Measurements from ENCODE around the gene ISM2.

The ISM2 gene

DNA sequence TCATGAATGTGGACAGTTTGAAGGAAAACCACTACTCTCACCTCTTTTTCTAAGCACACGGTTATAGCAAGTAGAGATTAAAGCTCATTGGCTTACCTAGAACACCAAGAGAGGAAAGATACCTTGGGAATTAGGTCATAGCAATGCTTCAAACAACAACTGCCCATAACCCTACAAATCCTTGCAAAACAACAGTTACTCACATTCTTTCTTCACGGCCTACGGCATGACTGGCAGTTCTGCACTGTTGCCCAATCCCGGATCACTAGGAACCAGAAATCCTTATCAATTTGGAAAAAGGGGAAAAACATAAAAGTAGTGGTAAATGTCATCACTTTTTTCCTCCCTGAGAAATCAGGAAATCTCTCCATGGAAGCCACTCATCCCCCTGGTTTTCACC, 9.6 kb upstream of the ISM2 start:
- no peak for DNase-seq (ENCODE audit: low read depth in 2 of 2)

DNA sequence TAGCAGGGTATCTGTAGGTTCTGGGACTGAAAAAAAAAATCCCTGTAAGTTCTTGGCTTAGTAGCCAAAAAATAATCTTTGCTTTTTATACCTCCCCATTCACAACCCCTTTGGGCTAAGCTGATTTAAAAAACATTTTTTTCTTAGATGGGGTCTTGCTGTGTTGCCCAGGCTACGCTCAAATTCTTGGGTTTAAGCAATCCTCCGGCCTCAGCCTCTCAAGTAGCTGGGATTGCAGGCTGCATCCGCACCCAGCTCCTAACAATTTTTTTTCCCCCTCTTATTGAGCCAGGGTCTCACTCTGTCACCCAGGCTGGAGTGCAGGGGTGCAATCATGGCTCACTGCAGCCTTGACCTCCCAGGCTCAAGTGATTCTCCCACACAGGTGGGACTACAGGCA, 9.1 kb upstream of the ISM2 start:
- no peak for DNase-seq (ENCODE audit: low read depth in 2 of 2)

- no peak for DNase-seq (ENCODE audit: low read depth in 2 of 2)
These were observed 6.4 kb upstream of the ISM2 start for GRCh38 chr14:77505031-77505430.

DNA sequence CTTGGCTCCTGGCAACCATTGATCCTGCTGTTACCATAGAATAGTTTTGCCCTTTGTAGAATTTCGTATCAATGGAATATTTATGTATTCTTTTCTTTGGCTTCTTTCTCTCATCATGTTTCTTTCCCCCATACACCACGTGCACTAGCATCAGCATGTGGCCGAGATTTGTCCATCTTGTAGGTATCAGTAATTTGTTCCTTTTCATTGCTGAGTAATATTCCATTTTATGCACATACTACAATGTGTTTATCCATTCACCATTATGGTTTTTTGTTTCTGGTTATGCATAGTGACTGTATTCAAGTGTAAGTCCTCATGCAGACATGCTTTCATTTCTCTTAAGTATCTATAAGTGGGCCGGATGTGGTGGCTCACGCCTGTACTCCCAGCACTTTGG, 4.5 kb upstream of the ISM2 start:
- DNase-seq (ENCODE audit: low read depth in 2 of 2), result no peak

- no peak for DNase-seq (ENCODE audit: low read depth in 2 of 2)
These were observed 3.6 kb upstream of the ISM2 start for GRCh38 chr14:77502109-77502782.

- DNase-seq (ENCODE audit: low read depth in 2 of 2), result peak in 1 of 2 donors; percentile 5
These were observed 440 bp upstream of the ISM2 start for GRCh38 chr14:77498984-77499527.

GRCh38 chr14:77495334-77495733, 3.3 kb downstream of the ISM2 start:
- no peak for DNase-seq (ENCODE audit: low read depth in 2 of 2)

GRCh38 chr14:77491056-77491455, 7.6 kb downstream of the ISM2 start:
- no peak for DNase-seq (ENCODE audit: low read depth in 2 of 2)

GRCh38 chr14:77490347-77490986, 8.1 kb downstream of the ISM2 start:
- no peak for DNase-seq (ENCODE audit: low read depth in 2 of 2)

DNA sequence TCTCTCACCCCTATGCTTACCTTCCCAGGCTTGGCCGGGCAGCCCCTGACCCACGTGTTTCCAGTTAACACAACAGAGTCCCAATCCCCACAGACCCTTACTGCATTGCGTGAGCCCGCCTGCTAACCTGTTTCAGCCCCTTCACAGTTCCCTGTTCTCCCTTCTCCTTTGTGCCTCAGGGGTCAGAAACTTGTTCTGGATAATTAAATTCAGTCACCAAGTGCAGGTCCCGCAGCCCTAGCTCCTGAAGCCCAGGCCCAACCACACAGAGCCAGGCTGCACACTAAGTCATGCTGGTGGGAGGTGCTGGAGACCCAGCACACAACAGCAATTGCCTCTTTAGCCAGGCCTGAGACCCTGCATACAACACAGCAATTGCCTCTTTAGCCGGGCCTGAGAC, 9.6 kb downstream of the ISM2 start:
- DNase-seq (ENCODE audit: low read depth in 2 of 2), result no peak

GRCh38 chr14:77488558-77488957, 10.1 kb downstream of the ISM2 start:
- no peak for DNase-seq (ENCODE audit: low read depth in 2 of 2)

DNA sequence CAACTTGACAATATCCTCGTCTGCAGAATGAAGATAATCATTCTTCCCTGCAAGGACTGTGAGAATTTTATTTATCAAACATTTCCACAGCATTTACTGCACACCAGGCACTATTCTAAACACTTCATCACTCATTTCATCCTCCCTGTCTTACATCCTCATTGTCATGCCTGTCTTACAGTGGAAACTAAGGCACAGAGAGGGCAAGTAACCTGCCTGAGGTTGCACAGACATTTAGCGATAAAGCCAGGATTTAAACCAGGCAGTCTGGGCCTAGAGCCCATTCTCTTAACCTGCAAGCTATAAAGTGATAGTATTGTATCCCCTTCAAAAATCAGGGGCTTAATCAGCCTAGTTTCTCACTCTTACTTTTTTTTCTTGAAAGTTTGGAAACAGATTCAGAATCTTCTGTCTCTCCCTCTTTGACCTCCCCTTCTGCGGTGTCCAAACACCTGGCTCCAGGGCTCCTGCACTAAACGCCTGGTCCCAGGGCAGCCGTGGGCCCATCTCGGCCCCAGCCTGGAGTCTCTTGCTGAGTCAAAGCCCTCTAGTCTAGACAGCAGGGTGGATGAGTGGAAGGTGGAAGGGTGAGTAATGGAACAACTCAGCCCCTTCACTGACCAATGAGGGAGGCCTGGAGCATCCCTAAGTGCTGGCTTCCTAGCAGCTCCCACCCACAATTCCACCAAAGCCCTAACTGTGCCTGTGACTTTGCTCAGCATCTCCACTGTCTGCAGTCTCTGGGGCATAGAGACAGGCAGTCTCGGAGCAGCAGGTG, 12.5 kb downstream of the ISM2 start:
- no peak for DNase-seq (ENCODE audit: low read depth in 2 of 2)

DNA sequence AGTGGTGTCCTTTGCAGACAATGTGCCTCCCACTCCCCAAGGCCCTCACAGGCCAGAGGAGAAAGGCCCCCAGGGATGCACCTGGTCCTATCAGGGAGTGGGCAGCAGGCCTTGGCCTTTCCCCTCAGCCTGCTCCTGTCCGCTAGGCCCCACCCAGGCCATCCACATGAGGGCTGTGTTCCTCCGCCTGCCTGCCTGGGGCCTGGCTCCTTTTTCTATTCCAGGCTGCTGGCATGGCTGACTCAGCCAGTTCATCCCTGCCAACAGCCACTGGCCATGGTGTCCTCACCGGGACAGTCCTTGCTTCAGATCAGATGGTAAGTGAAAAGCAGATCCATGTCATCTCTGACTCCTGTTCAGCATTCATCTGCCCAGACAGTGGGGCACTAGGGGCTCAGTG, 13.4 kb downstream of the ISM2 start:
- DNase-seq (ENCODE audit: low read depth in 2 of 2), result no peak

GRCh38 chr14:77482422-77482821, 16.2 kb downstream of the ISM2 start:
- DNase-seq (ENCODE audit: low read depth in 2 of 2), result no peak

DNA sequence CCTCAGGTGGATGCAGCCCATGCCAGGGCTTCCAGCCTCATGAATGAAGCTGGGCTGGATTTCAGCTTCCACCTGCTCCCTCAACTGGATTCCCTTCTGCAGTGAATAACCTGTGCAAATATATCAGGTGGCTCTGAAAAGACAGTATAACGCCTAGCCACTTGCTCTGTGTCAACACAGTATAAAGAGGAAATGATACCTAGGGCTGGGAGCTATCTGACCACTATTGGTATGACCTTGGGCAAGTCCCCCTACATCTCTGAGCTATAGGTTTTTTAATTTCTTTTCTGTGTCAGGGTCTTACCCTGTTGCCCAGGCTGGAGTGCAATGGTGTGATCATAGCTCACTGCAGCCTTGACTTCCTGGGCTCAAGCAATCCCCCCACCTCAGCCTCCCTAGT, 19.8 kb downstream of the ISM2 start:
- no peak for DNase-seq (ENCODE audit: low read depth in 2 of 2)

GRCh38 chr14:77478029-77478428, 20.6 kb downstream of the ISM2 start:
- DNase-seq (ENCODE audit: low read depth in 2 of 2), result no peak

GRCh38 chr14:77475432-77476115, 23.0 kb downstream of the ISM2 start:
- no peak for DNase-seq (ENCODE audit: low read depth in 2 of 2)

DNA sequence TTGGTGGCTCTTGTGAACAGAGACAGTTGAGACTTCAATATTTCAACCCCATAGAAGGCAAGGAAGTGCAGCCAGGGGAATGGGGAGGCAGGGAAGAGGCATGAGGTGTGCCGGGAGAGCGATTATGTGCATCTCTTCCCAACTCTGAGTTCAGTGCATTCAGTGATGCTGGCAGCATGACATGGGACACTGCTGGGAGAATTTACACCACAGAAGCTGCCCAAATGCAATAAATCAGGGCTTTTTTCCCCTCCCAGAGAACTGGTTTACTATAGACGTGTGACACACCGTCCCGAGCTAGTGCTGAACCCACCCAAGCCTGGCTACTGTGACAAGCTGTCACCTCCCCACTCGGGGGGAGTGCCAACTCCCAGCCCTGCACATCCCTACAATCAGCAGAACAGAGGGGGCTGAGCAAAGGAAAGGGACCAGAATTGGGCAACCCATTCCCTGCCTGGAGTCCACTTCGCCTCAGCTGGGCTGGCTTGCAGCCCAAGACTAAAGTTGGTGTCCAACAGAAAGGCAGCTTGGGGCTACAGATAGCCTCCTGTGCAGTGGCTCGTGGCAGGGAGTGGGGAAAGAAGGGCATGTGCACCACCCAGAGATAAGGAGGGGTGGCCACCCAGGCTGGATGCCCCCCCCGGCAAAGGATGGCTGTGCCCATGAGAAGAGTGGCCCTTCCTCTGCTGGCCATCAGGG, 24.0 kb downstream of the ISM2 start:
- no peak for DNase-seq (ENCODE audit: low read depth in 2 of 2)

DNA sequence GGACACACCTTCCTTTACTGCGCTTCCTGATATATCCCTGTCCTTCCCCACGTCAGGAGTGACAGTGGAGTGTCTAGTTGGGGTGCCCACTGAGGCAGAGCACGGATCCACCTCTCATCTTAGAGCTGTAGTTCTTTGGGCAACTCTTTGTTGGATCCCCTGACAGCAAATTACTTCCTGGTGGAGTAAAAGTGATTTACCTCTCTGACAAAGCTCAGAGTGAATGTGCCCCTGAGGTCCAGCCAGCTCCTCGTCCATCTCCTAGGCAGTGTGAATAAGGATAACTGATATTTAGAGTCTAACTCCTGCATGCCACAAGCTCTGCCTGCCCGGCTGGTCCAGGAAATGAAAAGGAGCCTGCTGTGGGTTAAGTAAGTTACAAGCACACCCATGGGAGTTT, 24.7 kb downstream of the ISM2 start:
- DNase-seq (ENCODE audit: low read depth in 2 of 2), result no peak

GRCh38 chr14:77470224-77470870, 28.3 kb downstream of the ISM2 start:
- DNase-seq (ENCODE audit: low read depth in 2 of 2), result no peak

DNA sequence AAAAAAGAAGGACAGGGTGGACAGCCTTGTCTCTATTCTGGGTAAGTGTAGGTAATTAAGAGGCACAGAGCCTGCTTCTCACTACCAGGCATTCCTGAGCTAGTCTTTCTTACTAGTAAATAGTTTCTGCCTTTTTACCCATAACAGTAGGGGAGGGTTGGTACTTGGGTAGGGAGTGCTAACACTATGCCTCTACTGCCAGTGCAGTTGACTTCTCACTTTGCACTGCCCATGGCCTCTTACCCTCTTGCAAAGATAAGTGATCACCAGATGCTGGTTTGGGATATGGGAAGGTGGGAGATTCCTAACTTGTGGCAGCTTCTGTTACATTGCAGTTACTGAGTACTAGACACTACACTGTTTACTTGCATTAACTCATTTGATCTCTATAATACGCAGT, 29.1 kb downstream of the ISM2 start:
- no peak for DNase-seq (ENCODE audit: low read depth in 2 of 2)
